T-cell (primary cell): ENCODE measurements around the gene NLRP9. TPM values are rescaled to one million over a fixed set of nuclear protein-coding genes. Genes with fewer than 3 reads are reported as not detected.

ENCODE experiments used
- ATAC-seq, 4 experiments: fragments of 200-7000 bp in 3 of 4; fragments of 150-1000 bp in 1 of 4; cut with Tn5 transposase; replicated peaks in 1 of 4; 1 replicate in 3 of 4; 2 replicates in 1 of 4; pipeline ENCODE4 v1.10.0; 2021; ENCODE audit warnings: moderate library complexity in 3 of 4, mild to moderate bottlenecking in 2 of 4, moderate number of reproducible peaks in 1 of 4
- CTCF ChIA-PET, 2 donors: fragments of 300-600 bp; sonication (Branson Sonifier 250); formaldehyde crosslinking; loops; one replicate each; lab custom pipeline; 2022; ENCODE audit warnings: antibody characterized with exemption in 2 of 2; lab: Charles Lee
- POLR2A ChIA-PET, 2 donors: fragments of 300-600 bp; sonication (Branson Sonifier 250); formaldehyde crosslinking; loops; one replicate each; lab custom pipeline; 2022; ENCODE audit warnings: antibody characterized with exemption in 2 of 2; lab: Charles Lee
- DNase-seq, 35 experiments: peaks; one replicate each; pipeline versions ENCODE4 v3.0.0 to v3.0.0-alpha.2; 2013 to 2023
- H3K27ac ChIP-seq: one replicate; pipeline ENCODE4 v1.5.1; 2013; ENCODE audit warnings: low read length
- H3K27me3 ChIP-seq, 2 experiments: replicated peaks in 1 of 2; 1 replicate in 1 of 2; 2 replicates in 1 of 2; pipeline versions ENCODE4 v1.6.1 to v1.7.0; 2013; ENCODE audit warnings: low read length in 1 of 2, mixed read lengths in 1 of 2; ENCODE audit not compliant: control insufficient read depth in 2 of 2, insufficient read depth in 2 of 2; ENCODE audit errors: extremely low read depth in 1 of 2
- H3K36me3 ChIP-seq, 2 donors: 1 replicate in 1 of 2; 2 replicates in 1 of 2; pipeline versions ENCODE4 v1.6.1 to v1.7.0; 2013; ENCODE audit warnings: low read length in 1 of 2; ENCODE audit not compliant: control insufficient read depth in 2 of 2, insufficient read depth in 1 of 2; ENCODE audit errors: extremely low read depth in 1 of 2
- H3K4me1 ChIP-seq, 2 experiments: 1 replicate in 1 of 2; 2 replicates in 1 of 2; pipeline versions ENCODE4 v1.6.1 to v1.7.0; 2013; ENCODE audit warnings: low read length in 2 of 2, mixed read lengths in 1 of 2; ENCODE audit not compliant: insufficient read depth in 2 of 2, control insufficient read depth in 1 of 2; ENCODE audit errors: extremely low read depth in 1 of 2
- H3K4me3 ChIP-seq, 2 donors: 1 replicate in 1 of 2; 2 replicates in 1 of 2; pipeline versions ENCODE4 v1.5.1 to v1.7.0; 2013; ENCODE audit warnings: mild to moderate bottlenecking in 2 of 2, low read length in 1 of 2, moderate library complexity in 1 of 2; ENCODE audit not compliant: control insufficient read depth in 1 of 2; ENCODE audit errors: extremely low read depth in 1 of 2
- H3K9me3 ChIP-seq: 2 replicates; pipeline ENCODE4 v1.7.0; 2013
- H3K27ac Mint-ChIP-seq, 2 donors: one replicate each; pipeline ENCODE4 v1.8.0; 2020 to 2021; ENCODE audit warnings: mild to moderate bottlenecking in 2 of 2, mixed read lengths in 2 of 2
- H3K27me3 Mint-ChIP-seq, 2 donors: one replicate each; pipeline ENCODE4 v1.8.0; 2021 to 2022; ENCODE audit warnings: mixed read lengths in 2 of 2
- H3K36me3 Mint-ChIP-seq: one replicate; pipeline ENCODE4 v1.8.0; 2021; ENCODE audit warnings: mixed read lengths
- H3K4me1 Mint-ChIP-seq, 3 donors: one replicate each; pipeline ENCODE4 v1.8.0; 2020 to 2022; ENCODE audit warnings: mixed read lengths in 3 of 3, mild to moderate bottlenecking in 1 of 3
- H3K4me3 Mint-ChIP-seq, 3 donors: one replicate each; pipeline ENCODE4 v1.8.0; 2020 to 2022; ENCODE audit warnings: mild to moderate bottlenecking in 3 of 3, mixed read lengths in 3 of 3, moderate library complexity in 3 of 3
- H3K9me3 Mint-ChIP-seq, 3 donors: one replicate each; pipeline ENCODE4 v1.8.0; 2020 to 2022; ENCODE audit warnings: mixed read lengths in 3 of 3
- WGBS: methylation state at CpG from one replicate; pipeline ENCODE4 v1.1.5; 2013; ENCODE audit warnings: missing lambda C conversion rate; ENCODE audit not compliant: insufficient coverage; 5-methylcytosine and 5-hydroxymethylcytosine counted together
- total RNA-seq, 35 experiments: library from RNA in 6 of 35; stranded (reverse) in 6 of 35; fragments of 120-200 nt in 1 of 35; gene quantifications; one replicate each; pipeline versions ENCODE4 v1.2.1 to v1.2.4 and lab custom pipeline; 2013 to 2026

NLRP9 gene
- total RNA-seq, 5 donors from 2014 or later (not counting 1 experiment from before 2014, with no cell fraction given), result not detected

GRCh38 chr19:55690769-55691545, 47.2 kb downstream of the NLRP9 start:
- Mint-ChIP-seq H3K27ac (no peak overlapping the region), H3K4me3 (no peak overlapping the region), H3K4me1 (peaks cover under 1 to 8% (median 8%) of the 10 kb centered on the region in 3 donors), H3K9me3 (no peaks in the 10 kb centered on the region), H3K27me3 (no peaks in the 10 kb centered on the region), H3K36me3 (peaks cover 18% of the 10 kb centered on the region)
- Histone ChIP-seq H3K27ac (no peak overlapping the region), H3K9me3 (no peaks in the 10 kb centered on the region), H3K36me3 (peaks cover 46 to 75% of the 10 kb centered on the region in 2 donors), H3K27me3 (no peaks in the 10 kb centered on the region), H3K4me3 (no peak overlapping the region), H3K4me1 (peaks cover 0 to 14% of the 10 kb centered on the region in 2 experiments)
- ChIA-PET CTCF (no interaction called here), POLR2A (no interaction called here)
- no peak for ATAC-seq
- 98% methylated on average over 24 of the region's 31 CpGs for WGBS
- DNase-seq, result no peak

GRCh38 chr19:55690109-55690768, 48.0 kb downstream of the NLRP9 start:
- H3K4me1 Mint-ChIP-seq, result peaks cover 4 to 9% (median 8%) of the 10 kb centered on the region in 3 donors
- H3K9me3 Mint-ChIP-seq, result no peaks in the 10 kb centered on the region
- WGBS, result 97% methylated on average over 23 of the region's 25 CpGs
- ATAC-seq (no peak), DNase-seq (no peak)
- ChIA-PET POLR2A (no interaction called here), CTCF (no interaction called here)
- H3K27me3 Mint-ChIP-seq, result no peaks in the 10 kb centered on the region
- Histone ChIP-seq H3K9me3 (no peaks in the 10 kb centered on the region), H3K27me3 (no peaks in the 10 kb centered on the region), H3K4me1 (peaks cover 0 to 18% of the 10 kb centered on the region in 2 experiments), H3K36me3 (peaks cover 44 to 75% of the 10 kb centered on the region in 2 donors), H3K27ac (no peak overlapping the region), H3K4me3 (no peak overlapping the region)
- H3K36me3 Mint-ChIP-seq, result peaks cover 19% of the 10 kb centered on the region
- H3K4me3 Mint-ChIP-seq, result no peak overlapping the region
- H3K27ac Mint-ChIP-seq, result no peak overlapping the region

GRCh38 chr19:55689411-55690108, 48.6 kb downstream of the NLRP9 start:
- H3K4me3 Mint-ChIP-seq, result no peak overlapping the region
- peaks cover 0 to 18% of the 10 kb centered on the region in 2 experiments for H3K4me1 ChIP-seq
- H3K36me3 Mint-ChIP-seq, result peaks cover 23% of the 10 kb centered on the region
- H3K4me1 Mint-ChIP-seq, result peaks cover 4 to 10% (median 8%) of the 10 kb centered on the region in 3 donors
- no peak overlapping the region for H3K4me3 ChIP-seq
- peaks cover 42 to 76% of the 10 kb centered on the region in 2 donors for H3K36me3 ChIP-seq
- no peaks in the 10 kb centered on the region for H3K27me3 Mint-ChIP-seq
- no peak overlapping the region for H3K27ac ChIP-seq
- no peaks in the 10 kb centered on the region for H3K27me3 ChIP-seq
- CTCF ChIA-PET, result no interaction called here
- POLR2A ChIA-PET, result no interaction called here
- H3K9me3 Mint-ChIP-seq, result no peaks in the 10 kb centered on the region
- ATAC-seq (no peak), DNase-seq (no peak)
- WGBS, result 97% methylated on average over 21 of the region's 35 CpGs
- H3K9me3 ChIP-seq, result no peaks in the 10 kb centered on the region
- H3K27ac Mint-ChIP-seq, result no peak overlapping the region

GRCh38 chr19:55688422-55689218, 49.6 kb downstream of the NLRP9 start:
- peaks cover 26% of the 10 kb centered on the region for H3K36me3 Mint-ChIP-seq
- Histone ChIP-seq H3K27me3 (no peaks in the 10 kb centered on the region), H3K27ac (no peak overlapping the region), H3K36me3 (peaks cover 37 to 77% of the 10 kb centered on the region in 2 donors), H3K9me3 (no peaks in the 10 kb centered on the region), H3K4me1 (peaks cover 0 to 18% of the 10 kb centered on the region in 2 experiments), H3K4me3 (no peak overlapping the region)
- DNase-seq (no peak), ATAC-seq (no peak)
- H3K9me3 Mint-ChIP-seq, result no peaks in the 10 kb centered on the region
- H3K4me1 Mint-ChIP-seq, result peaks cover 4 to 16% (median 13%) of the 10 kb centered on the region in 3 donors
- H3K4me3 Mint-ChIP-seq, result no peak overlapping the region
- 90% methylated on average over 16 of the region's 27 CpGs for WGBS
- ChIA-PET CTCF (no interaction called here), POLR2A (no interaction called here)
- H3K27me3 Mint-ChIP-seq, result no peaks in the 10 kb centered on the region
- no peak overlapping the region for H3K27ac Mint-ChIP-seq

- Histone ChIP-seq H3K4me1 (peaks cover 0 to 21% of the 10 kb centered on the region in 2 experiments), H3K4me3 (no peak overlapping the region), H3K36me3 (peaks cover 32 to 73% of the 10 kb centered on the region in 2 donors), H3K9me3 (no peaks in the 10 kb centered on the region), H3K27me3 (no peaks in the 10 kb centered on the region), H3K27ac (no peak overlapping the region)
- no peak overlapping the region for H3K27ac Mint-ChIP-seq
- ATAC-seq (no peak), DNase-seq (no peak)
- H3K4me1 Mint-ChIP-seq, result peaks cover 4 to 17% (median 15%) of the 10 kb centered on the region in 3 donors
- H3K27me3 Mint-ChIP-seq, result no peaks in the 10 kb centered on the region
- no peak overlapping the region for H3K4me3 Mint-ChIP-seq
- POLR2A ChIA-PET, result no interaction called here
- H3K36me3 Mint-ChIP-seq, result peaks cover 26% of the 10 kb centered on the region
- WGBS, result 95% methylated on average over 17 of the region's 22 CpGs
- H3K9me3 Mint-ChIP-seq, result no peaks in the 10 kb centered on the region
- CTCF ChIA-PET, result no interaction called here
Measured at GRCh38 chr19:55687281-55688201, 50.7 kb downstream of the NLRP9 start.
